HUES48 (cell line): ENCODE results near the gene RPS6KA1.

Experiments
- H3K27ac ChIP-seq: one replicate; pipeline ENCODE4 v1.7.0; 2013; ENCODE audit warnings: low read depth, low read length, inconsistent platforms
- H3K27me3 ChIP-seq: 2 replicates; pipeline ENCODE4 v1.6.1; 2013; ENCODE audit warnings: mild to moderate bottlenecking, low read length; ENCODE audit not compliant: control insufficient read depth, insufficient read depth
- H3K36me3 ChIP-seq: 2 replicates; pipeline ENCODE4 v1.6.1; 2013; ENCODE audit warnings: low read length; ENCODE audit not compliant: control insufficient read depth, insufficient read depth
- H3K4me1 ChIP-seq: 2 replicates; pipeline ENCODE4 v1.6.1; 2013; ENCODE audit warnings: mild to moderate bottlenecking, low read length; ENCODE audit not compliant: control insufficient read depth, insufficient read depth
- H3K4me3 ChIP-seq: 2 replicates; pipeline ENCODE4 v1.5.1; 2013; ENCODE audit warnings: mild to moderate bottlenecking, low read depth, low read length
- H3K9ac ChIP-seq: 2 replicates; pipeline ENCODE4 v1.6.1; 2013; ENCODE audit warnings: mild to moderate bottlenecking, low read depth, low read length, moderate library complexity
- H3K9me3 ChIP-seq: 2 replicates; pipeline ENCODE4 v1.6.1; 2013; ENCODE audit warnings: low read length; ENCODE audit not compliant: control insufficient read depth, insufficient read depth

The RPS6KA1 gene

DNA sequence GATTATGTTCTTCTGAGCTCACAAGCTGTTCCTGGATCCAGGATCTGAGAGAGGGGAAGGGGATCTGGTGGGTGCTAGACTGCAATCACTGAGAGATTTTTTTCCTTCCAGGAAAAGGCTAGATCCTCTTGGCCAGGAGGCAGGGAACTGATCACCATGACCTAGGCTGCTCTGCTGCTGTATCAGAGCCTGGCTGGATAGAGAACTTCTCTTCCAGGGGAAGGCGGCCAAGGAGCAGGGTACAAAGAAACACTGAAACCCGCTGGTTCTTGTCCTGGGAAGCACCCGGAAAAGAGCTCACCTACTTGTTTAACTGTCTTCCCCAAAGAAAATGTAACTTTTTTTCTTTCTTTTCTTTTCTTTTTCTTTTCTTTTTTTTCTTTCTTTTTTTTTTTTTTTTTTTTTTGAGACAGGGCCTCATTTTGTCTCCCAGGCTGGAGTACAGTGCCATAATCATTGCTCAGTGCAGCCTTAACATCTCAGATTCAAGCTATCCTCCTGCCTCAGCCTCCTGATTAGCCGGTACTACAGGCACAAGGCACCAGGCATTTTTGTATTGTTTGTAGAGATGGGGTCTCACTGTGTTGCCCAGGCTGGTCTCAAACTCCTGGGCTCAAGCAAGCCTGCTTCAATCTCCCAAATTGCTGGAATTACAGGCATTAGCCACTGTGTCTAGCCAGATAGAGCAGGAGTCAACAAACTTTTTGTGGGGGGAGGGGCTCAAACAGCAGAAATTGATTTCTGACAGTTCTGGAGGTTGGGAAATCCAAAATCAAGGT lies 12.4 kb upstream of the RPS6KA1 start:
- no peaks in the 10 kb centered on the region; the same call in 1 of the 2 replicates for H3K4me1 ChIP-seq
- no peaks in the 10 kb centered on the region for H3K9me3 ChIP-seq
- H3K27me3 ChIP-seq: no peaks in the 10 kb centered on the region
- H3K4me3 ChIP-seq: no peak overlapping the region
- no peak overlapping the region for H3K27ac ChIP-seq
- no peak overlapping the region for H3K9ac ChIP-seq
- H3K36me3 ChIP-seq: no peaks in the 10 kb centered on the region

DNA sequence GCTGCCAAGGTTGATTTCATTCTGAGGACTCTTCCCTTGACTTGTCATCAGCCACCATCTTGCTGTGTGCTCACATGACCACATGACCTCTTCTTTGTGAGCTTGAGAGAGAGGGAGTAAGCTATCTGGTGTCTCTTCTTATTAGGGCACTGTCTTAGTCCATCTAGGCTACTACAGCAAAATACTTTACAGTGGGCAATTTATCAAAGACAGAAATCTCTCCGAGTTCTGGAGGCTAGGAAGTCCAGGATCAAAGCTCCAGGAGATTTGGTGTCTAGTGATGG lies 11.9 kb upstream of the RPS6KA1 start:
- no peak overlapping the region for H3K27ac ChIP-seq
- no peaks in the 10 kb centered on the region for H3K36me3 ChIP-seq
- no peaks in the 10 kb centered on the region for H3K9me3 ChIP-seq
- H3K27me3 ChIP-seq: no peaks in the 10 kb centered on the region
- H3K4me3 ChIP-seq: no peak overlapping the region
- no peaks in the 10 kb centered on the region; the same call in 1 of the 2 replicates for H3K4me1 ChIP-seq
- H3K9ac ChIP-seq: no peak overlapping the region

DNA sequence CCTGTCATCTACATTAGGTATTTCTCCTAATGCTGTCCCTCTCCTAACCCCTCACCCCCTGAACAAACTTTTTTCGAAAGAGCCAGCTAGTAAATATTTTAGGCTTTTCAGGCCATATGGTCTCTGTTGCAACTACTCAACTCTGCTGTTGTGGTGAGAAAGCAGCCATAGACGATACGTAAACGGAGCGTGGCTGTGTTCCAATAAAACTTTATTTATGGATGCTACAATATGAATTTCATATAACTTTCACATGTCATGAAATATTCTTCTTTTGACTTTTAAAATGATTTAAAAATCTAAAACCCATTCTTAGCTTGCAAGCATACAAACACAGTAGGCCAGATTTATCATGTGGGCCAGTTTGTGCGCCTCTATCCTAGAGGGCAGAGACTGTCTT lies 11.2 kb upstream of the RPS6KA1 start:
- H3K27me3 ChIP-seq: no peaks in the 10 kb centered on the region
- H3K9me3 ChIP-seq: no peaks in the 10 kb centered on the region
- no peak overlapping the region for H3K9ac ChIP-seq
- H3K4me3 ChIP-seq: no peak overlapping the region
- no peaks in the 10 kb centered on the region; the same call in 1 of the 2 replicates for H3K4me1 ChIP-seq
- H3K27ac ChIP-seq: no peak overlapping the region
- H3K36me3 ChIP-seq: no peaks in the 10 kb centered on the region

DNA sequence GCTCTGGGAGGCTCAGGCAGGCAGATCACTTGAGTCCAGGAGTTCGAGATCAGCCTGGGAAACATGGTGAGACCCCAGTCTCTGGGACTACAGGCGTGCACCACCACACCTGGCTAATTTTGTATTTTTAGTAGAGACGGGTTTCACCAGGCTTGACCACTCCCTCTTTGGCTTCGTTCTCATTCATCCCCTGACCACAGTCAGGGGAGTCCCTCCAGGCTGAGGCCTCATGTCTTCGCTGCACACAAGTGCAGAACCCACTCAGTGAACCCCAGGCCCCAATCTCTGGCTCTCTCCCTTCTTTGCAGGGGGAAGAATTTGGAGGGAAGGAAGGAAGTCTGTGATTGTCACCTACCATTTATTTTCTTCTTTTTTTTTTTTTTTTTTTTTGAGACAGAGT lies 9.2 kb upstream of the RPS6KA1 start:
- no peaks in the 10 kb centered on the region; the same call in 1 of the 2 replicates for H3K27me3 ChIP-seq
- no peak overlapping the region for H3K9ac ChIP-seq
- no peaks in the 10 kb centered on the region for H3K36me3 ChIP-seq
- H3K4me3 ChIP-seq: no peak overlapping the region
- H3K4me1 ChIP-seq: no peaks in the 10 kb centered on the region; the same call in 1 of the 2 replicates
- no peaks in the 10 kb centered on the region for H3K9me3 ChIP-seq
- no peak overlapping the region for H3K27ac ChIP-seq

DNA sequence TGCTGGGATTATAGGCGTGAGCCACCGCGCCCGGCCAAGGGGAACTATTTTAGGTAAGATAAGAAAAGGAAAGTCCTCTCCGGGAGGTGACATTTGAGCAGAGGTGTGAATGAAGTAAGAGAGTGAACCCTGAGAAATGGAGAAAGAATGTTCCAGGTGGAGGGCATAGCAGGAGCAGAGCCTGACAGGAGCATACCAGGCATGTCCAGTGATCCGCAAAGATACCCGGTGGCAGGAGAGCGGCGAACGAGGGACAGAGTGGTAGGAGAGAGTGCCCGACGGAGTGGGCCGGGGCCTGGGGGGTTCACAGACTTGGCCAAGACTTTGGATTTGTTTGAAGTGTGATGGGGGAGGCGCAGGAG lies 7.9 kb upstream of the RPS6KA1 start:
- no peaks in the 10 kb centered on the region; the same call in 1 of the 2 replicates for H3K27me3 ChIP-seq
- H3K36me3 ChIP-seq: no peaks in the 10 kb centered on the region
- no peaks in the 10 kb centered on the region; the same call in 1 of the 2 replicates for H3K4me1 ChIP-seq
- no peak overlapping the region for H3K4me3 ChIP-seq
- H3K9me3 ChIP-seq: no peaks in the 10 kb centered on the region
- no peak overlapping the region for H3K27ac ChIP-seq
- H3K9ac ChIP-seq: no peak overlapping the region

DNA sequence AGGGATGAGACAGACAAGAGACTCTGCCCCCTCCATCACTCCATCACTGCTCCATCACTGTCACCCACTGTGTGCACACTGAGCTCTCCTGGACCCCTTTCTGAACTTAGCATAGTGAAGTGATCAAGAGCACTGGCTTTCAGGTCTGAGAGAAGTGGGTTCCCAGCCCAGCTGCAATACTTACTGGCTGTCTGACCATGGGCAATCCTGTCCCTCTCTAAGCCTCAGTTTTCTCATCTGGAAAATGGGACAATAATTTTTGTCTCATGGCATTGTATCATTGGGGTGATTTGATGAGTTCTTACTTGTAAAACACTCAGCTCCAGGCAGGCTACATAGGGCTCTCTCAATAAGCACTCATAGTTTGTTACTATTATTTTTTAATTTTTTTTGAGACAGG lies 7.5 kb upstream of the RPS6KA1 start:
- no peak overlapping the region for H3K4me3 ChIP-seq

DNA sequence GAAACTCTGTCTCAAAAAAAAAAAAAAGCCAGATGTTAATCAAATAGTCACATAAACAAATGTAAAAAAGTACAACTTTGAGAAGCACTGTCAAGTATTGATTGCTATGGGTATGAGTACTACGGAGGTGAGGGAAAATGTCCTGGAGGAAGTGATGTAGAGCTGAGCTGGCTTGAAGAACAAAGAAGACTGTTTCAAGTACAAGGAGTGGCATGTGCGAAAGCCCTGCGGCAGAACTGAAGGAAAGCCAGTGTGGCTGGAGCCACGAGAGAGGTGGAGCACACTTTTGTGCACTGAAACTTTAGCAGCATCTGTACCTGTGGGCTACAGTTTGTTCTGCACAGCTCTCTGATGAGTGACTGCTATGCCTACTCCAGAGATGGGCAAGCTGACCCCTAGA lies 5.4 kb upstream of the RPS6KA1 start:
- H3K9me3 ChIP-seq: no peaks in the 10 kb centered on the region
- no peaks in the 10 kb centered on the region; the same call in 1 of the 2 replicates for H3K4me1 ChIP-seq
- no peak overlapping the region for H3K27ac ChIP-seq
- no peak overlapping the region for H3K4me3 ChIP-seq
- no peaks in the 10 kb centered on the region; the same call in 1 of the 2 replicates for H3K27me3 ChIP-seq
- no peaks in the 10 kb centered on the region for H3K36me3 ChIP-seq
- no peak overlapping the region for H3K9ac ChIP-seq

More for the DNA sequence above, 7.5 kb upstream of the RPS6KA1 start:
- no peaks in the 10 kb centered on the region; the same call in 1 of the 2 replicates for H3K27me3 ChIP-seq
- no peak overlapping the region for H3K9ac ChIP-seq
- H3K27ac ChIP-seq: no peak overlapping the region
- H3K36me3 ChIP-seq: no peaks in the 10 kb centered on the region
- H3K4me1 ChIP-seq: no peaks in the 10 kb centered on the region; the same call in 1 of the 2 replicates
- H3K9me3 ChIP-seq: no peaks in the 10 kb centered on the region

DNA sequence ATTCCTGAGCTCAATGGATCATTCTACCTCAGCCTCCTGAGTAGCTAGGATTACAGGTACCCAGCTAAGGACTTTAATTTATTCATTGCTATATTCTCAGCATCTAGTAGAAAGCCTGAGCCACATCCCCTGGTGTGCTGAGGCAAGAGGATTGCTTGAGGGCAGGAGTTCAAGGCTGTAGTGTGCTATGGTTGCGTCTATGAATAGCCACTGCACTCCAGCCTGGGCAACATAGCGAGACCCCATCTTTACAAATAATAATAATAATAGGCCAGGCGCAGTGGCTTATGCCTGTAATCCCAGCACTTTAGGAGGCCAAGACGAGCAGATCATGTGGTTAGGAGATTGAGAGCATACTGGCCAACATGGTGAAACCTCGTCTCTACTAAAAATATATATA lies 3.3 kb upstream of the RPS6KA1 start:
- H3K27me3 ChIP-seq: no peaks in the 10 kb centered on the region; the same call in 1 of the 2 replicates
- H3K4me3 ChIP-seq: no peak overlapping the region
- H3K9me3 ChIP-seq: no peaks in the 10 kb centered on the region
- H3K27ac ChIP-seq: no peak overlapping the region
- no peaks in the 10 kb centered on the region for H3K36me3 ChIP-seq
- H3K9ac ChIP-seq: no peak overlapping the region
- peaks cover 8% of the 10 kb centered on the region for H3K4me1 ChIP-seq

DNA sequence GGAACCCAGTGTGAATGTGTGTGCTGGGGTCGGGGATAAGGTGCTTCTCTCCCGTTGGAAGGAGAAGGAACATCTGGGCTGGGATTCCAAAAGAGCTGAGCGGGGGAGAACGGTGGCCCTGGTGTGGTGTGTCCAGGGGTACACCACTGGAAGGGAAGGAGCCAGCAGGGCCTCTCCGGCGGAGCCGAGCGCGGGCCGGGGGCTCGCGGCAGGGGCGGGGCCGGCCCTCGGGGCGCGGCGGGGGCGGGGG lies 231 bp upstream of the RPS6KA1 start:
- Histone ChIP-seq H3K4me1 (peaks cover 16% of the 10 kb centered on the region), H3K27me3 (no peaks in the 10 kb centered on the region; the same call in 1 of the 2 replicates), H3K9me3 (no peaks in the 10 kb centered on the region), H3K9ac (no peak overlapping the region), H3K4me3 (peak overlapping the region; percentile 52), H3K27ac (peak overlapping the region; percentile 35), H3K36me3 (no peaks in the 10 kb centered on the region)

DNA sequence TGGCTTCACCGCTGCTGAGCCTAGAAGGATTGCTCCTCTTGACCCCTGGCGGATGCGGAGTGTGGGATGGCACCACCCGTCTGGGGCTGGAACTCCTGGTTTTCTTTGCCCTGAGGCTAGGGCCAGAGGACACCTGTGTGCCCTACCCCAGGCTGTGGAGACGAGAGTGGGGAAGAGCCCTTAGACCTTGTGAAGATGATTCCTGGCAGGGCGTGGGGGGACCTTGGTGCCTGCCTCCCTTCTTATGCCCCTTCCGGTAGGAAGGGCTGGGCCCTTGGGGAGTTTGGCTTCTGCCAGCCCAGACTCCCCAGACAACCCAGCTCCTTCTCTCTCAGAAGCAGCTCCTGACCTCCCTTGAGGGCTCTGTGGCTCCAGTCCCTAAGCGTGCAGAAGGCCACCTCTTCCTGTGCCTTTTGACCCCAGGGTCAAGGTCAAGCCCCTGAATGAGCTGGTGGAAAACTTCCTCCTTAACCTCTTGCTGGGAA lies 891 bp downstream of the RPS6KA1 start:
- Histone ChIP-seq H3K9me3 (no peaks in the 10 kb centered on the region), H3K4me1 (peaks cover 16% of the 10 kb centered on the region), H3K9ac (peak overlapping the region; percentile 52; the same call in 1 of the 2 replicates), H3K27me3 (no peaks in the 10 kb centered on the region), H3K36me3 (no peaks in the 10 kb centered on the region), H3K27ac (peak overlapping the region; percentile 82), H3K4me3 (peak overlapping the region; percentile 79)

DNA sequence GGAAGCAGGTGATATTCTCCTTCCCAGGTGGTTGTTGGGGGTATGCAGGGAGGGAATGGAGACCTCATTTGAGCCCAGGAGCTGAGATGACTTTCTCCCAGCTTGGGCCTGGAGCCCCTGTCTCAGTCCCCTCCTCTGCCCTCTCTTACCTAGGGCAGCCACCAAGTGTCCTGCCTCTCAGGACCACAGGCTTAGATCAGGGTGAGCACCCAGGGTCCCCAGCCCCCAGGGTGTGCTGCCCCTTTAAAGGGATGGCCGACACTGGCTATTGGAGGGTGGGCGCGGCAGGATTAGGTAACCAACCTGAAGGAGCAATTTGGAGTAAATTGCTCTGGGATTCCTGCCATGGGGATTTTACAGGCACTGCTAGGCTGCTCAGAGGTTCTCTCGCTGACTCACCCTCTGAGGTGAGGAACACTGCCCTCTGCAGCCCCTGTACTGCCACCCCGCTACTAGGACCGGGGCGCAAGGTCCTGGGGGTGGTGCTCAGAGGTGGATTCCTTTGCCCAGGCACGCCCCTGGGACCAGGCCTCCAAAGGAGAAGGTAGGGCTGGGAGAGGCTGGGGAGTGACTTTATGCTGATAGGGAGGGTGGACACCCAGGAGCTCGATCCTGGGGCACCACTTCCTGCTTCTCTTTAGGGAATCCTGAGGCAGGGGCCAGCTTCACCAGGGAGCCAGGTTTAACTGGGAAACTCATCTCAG lies 1.5 kb downstream of the RPS6KA1 start:
- peak overlapping the region; percentile 35; the same call in 1 of the 2 replicates for H3K9ac ChIP-seq
- H3K27ac ChIP-seq: peak overlapping the region; percentile 82

More for the DNA sequence above, 1.5 kb downstream of the RPS6KA1 start:
- peak overlapping the region; percentile 79 for H3K4me3 ChIP-seq
- H3K36me3 ChIP-seq: no peaks in the 10 kb centered on the region
- no peaks in the 10 kb centered on the region for H3K9me3 ChIP-seq
- no peaks in the 10 kb centered on the region for H3K27me3 ChIP-seq
- peaks cover 16% of the 10 kb centered on the region for H3K4me1 ChIP-seq
